ENCODE data around the gene SDK2. TPM values are rescaled to one million over a fixed set of nuclear protein-coding genes. Genes with fewer than 3 reads are reported as not detected.

The SDK2 gene
- total and polyA plus RNA-seq, 2 experiments from 2014 or later, result 0.74 to 5.1 TPM

DNA sequence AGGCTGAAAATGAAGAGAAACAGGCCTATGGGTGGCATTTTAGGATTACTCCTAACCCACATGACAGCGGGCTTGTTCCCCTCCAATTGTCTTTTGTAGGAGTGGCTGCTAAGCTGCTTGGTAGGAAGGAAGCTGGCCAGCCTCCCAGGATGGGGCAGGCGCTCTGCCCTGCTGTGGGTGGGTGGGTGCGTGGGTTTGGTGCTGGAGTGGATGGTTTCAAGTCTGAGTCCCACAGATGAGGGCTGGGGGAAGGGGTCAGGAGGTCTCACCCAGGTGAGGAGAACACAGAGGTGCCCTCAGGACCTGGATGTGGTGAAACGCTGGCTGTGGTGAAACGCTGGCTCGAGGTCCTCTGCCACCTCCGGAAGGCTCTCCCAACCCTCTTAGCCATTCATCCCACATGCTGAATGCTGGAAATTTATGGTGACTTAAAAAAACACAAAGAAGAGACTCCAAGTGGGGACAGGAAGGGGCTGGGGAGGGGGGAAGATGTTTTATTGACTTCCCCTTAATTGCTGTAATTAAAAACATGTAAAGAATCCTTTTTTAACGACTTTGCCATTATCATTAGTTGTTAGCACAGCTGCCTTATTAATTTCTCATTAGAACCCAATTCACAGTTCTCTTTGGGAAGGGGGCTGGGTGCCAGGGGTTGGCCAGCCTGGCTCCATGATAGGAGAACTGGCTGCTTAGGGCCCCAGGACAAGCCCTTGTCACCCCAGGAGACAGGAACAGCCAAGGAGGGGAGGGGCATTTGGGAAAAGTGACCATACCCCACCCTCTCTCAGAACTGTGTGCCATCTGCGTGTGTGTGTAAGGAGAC lies 178.9 kb downstream of the SDK2 start (continued):
- TF ChIP-seq, protein P1, sequence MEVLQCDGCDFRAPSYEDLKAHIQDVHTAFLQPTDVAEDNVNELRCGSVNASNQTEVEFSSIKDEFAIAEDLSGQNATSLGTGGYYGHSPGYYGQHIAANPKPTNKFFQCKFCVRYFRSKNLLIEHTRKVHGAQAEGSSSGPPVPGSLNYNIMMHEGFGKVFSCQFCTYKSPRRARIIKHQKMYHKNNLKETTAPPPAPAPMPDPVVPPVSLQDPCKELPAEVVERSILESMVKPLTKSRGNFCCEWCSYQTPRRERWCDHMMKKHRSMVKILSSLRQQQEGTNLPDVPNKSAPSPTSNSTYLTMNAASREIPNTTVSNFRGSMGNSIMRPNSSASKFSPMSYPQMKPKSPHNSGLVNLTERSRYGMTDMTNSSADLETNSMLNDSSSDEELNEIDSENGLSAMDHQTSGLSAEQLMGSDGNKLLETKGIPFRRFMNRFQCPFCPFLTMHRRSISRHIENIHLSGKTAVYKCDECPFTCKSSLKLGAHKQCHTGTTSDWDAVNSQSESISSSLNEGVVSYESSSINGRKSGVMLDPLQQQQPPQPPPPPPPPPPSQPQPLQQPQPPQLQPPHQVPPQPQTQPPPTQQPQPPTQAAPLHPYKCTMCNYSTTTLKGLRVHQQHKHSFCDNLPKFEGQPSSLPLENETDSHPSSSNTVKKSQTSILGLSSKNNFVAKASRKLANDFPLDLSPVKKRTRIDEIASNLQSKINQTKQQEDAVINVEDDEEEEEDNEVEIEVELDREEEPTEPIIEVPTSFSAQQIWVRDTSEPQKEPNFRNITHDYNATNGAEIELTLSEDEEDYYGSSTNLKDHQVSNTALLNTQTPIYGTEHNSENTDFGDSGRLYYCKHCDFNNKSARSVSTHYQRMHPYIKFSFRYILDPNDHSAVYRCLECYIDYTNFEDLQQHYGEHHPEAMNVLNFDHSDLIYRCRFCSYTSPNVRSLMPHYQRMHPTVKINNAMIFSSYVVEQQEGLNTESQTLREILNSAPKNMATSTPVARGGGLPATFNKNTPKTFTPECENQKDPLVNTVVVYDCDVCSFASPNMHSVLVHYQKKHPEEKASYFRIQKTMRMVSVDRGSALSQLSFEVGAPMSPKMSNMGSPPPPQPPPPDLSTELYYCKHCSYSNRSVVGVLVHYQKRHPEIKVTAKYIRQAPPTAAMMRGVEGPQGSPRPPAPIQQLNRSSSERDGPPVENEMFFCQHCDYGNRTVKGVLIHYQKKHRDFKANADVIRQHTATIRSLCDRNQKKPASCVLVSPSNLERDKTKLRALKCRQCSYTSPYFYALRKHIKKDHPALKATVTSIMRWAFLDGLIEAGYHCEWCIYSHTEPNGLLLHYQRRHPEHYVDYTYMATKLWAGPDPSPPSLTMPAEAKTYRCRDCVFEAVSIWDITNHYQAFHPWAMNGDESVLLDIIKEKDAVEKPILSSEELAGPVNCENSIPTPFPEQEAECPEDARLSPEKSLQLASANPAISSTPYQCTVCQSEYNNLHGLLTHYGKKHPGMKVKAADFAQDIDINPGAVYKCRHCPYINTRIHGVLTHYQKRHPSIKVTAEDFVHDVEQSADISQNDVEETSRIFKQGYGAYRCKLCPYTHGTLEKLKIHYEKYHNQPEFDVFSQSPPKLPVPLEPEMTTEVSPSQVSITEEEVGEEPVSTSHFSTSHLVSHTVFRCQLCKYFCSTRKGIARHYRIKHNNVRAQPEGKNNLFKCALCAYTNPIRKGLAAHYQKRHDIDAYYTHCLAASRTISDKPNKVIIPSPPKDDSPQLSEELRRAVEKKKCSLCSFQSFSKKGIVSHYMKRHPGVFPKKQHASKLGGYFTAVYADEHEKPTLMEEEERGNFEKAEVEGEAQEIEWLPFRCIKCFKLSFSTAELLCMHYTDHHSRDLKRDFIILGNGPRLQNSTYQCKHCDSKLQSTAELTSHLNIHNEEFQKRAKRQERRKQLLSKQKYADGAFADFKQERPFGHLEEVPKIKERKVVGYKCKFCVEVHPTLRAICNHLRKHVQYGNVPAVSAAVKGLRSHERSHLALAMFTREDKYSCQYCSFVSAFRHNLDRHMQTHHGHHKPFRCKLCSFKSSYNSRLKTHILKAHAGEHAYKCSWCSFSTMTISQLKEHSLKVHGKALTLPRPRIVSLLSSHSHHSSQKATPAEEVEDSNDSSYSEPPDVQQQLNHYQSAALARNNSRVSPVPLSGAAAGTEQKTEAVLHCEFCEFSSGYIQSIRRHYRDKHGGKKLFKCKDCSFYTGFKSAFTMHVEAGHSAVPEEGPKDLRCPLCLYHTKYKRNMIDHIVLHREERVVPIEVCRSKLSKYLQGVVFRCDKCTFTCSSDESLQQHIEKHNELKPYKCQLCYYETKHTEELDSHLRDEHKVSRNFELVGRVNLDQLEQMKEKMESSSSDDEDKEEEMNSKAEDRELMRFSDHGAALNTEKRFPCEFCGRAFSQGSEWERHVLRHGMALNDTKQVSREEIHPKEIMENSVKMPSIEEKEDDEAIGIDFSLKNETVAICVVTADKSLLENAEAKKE (CRISPR knock-in tag; IDR thresholded peaks at IDR 0.05), result no peak
- TF ChIP-seq, protein P2, sequence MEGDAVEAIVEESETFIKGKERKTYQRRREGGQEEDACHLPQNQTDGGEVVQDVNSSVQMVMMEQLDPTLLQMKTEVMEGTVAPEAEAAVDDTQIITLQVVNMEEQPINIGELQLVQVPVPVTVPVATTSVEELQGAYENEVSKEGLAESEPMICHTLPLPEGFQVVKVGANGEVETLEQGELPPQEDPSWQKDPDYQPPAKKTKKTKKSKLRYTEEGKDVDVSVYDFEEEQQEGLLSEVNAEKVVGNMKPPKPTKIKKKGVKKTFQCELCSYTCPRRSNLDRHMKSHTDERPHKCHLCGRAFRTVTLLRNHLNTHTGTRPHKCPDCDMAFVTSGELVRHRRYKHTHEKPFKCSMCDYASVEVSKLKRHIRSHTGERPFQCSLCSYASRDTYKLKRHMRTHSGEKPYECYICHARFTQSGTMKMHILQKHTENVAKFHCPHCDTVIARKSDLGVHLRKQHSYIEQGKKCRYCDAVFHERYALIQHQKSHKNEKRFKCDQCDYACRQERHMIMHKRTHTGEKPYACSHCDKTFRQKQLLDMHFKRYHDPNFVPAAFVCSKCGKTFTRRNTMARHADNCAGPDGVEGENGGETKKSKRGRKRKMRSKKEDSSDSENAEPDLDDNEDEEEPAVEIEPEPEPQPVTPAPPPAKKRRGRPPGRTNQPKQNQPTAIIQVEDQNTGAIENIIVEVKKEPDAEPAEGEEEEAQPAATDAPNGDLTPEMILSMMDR (conservative IDR thresholded peaks at IDR 0.05; ENCODE audit: low read depth in 2 of 2), result no peak

DNA sequence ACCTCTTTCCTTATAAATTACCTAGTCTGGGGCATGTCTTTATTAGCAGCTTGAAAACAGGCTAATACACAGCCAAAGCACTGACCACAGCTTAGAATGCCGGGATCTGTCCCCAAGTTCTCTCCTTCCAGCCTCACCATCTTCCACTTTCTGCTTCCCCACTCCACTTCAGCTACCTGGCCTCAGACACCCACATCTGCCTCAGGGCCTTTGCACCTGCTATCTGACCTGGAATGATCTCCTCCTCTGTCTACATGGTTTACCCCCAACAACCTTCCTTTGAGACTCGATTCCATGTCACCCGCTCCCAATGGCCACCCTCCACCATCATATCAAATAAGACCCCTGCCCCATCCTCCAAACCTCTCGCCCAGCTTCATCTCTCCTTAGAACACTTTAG lies 179.8 kb downstream of the SDK2 start:
- H3F3A ChIP-seq (replicated peaks; ENCODE audit: low read depth), result no peaks in the 10 kb centered on the region
- no peaks in the 10 kb centered on the region for H3K9me3 Mint-ChIP-seq
- TF ChIP-seq ZNF331 (CRISPR knock-in tag; IDR thresholded peaks at IDR 0.05; ENCODE audit: low read depth), result no peak
- TF ChIP-seq, protein P3, sequence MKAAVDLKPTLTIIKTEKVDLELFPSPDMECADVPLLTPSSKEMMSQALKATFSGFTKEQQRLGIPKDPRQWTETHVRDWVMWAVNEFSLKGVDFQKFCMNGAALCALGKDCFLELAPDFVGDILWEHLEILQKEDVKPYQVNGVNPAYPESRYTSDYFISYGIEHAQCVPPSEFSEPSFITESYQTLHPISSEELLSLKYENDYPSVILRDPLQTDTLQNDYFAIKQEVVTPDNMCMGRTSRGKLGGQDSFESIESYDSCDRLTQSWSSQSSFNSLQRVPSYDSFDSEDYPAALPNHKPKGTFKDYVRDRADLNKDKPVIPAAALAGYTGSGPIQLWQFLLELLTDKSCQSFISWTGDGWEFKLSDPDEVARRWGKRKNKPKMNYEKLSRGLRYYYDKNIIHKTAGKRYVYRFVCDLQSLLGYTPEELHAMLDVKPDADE (IDR thresholded peaks at IDR 0.05), result no peak
- TF ChIP-seq POLR2AphosphoS5 (IDR thresholded peaks at IDR 0.05; ENCODE audit: low read depth), result no peak
- TF ChIP-seq CREB1 (CRISPR knock-in tag; IDR thresholded peaks at IDR 0.05; ENCODE audit: low read depth), result no peak
- no peak for TF ChIP-seq NANOG (IDR thresholded peaks at IDR 0.05; ENCODE audit: borderline replicate concordance)
- TF ChIP-seq EZH2 (IDR thresholded peaks at IDR 0.05; ENCODE audit: low read depth, unreplicated experiment), result no peak
- no peak for TF ChIP-seq STAT1 (IDR thresholded peaks at IDR 0.05; ENCODE audit: unreplicated experiment)
- TF ChIP-seq, protein P4, sequence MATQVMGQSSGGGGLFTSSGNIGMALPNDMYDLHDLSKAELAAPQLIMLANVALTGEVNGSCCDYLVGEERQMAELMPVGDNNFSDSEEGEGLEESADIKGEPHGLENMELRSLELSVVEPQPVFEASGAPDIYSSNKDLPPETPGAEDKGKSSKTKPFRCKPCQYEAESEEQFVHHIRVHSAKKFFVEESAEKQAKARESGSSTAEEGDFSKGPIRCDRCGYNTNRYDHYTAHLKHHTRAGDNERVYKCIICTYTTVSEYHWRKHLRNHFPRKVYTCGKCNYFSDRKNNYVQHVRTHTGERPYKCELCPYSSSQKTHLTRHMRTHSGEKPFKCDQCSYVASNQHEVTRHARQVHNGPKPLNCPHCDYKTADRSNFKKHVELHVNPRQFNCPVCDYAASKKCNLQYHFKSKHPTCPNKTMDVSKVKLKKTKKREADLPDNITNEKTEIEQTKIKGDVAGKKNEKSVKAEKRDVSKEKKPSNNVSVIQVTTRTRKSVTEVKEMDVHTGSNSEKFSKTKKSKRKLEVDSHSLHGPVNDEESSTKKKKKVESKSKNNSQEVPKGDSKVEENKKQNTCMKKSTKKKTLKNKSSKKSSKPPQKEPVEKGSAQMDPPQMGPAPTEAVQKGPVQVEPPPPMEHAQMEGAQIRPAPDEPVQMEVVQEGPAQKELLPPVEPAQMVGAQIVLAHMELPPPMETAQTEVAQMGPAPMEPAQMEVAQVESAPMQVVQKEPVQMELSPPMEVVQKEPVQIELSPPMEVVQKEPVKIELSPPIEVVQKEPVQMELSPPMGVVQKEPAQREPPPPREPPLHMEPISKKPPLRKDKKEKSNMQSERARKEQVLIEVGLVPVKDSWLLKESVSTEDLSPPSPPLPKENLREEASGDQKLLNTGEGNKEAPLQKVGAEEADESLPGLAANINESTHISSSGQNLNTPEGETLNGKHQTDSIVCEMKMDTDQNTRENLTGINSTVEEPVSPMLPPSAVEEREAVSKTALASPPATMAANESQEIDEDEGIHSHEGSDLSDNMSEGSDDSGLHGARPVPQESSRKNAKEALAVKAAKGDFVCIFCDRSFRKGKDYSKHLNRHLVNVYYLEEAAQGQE (IDR thresholded peaks at IDR 0.05; ENCODE audit: unreplicated experiment), result no peak
- no peak for TF ChIP-seq JUNB (IDR thresholded peaks at IDR 0.05; ENCODE audit: unreplicated experiment)
- no peak for TF ChIP-seq ZNF114 (CRISPR knock-in tag; IDR thresholded peaks at IDR 0.05)

More for the DNA sequence above, 179.8 kb downstream of the SDK2 start:
- no peaks in the 10 kb centered on the region for H3K4me1 ChIP-seq (ENCODE audit: insufficient read depth)
- no peaks in the 10 kb centered on the region for H3K36me3 Mint-ChIP-seq (ENCODE audit: low read depth)
- H3K4me1 Mint-ChIP-seq, result peaks cover 8% of the 10 kb centered on the region
- H3K27me3 ChIP-seq (ENCODE audit: insufficient read depth), result no peaks in the 10 kb centered on the region
- H3K9me2 ChIP-seq (ENCODE audit: insufficient read depth), result peaks cover 12% of the 10 kb centered on the region; the same call in 1 of the 2 replicates
- H3K4me3 ChIP-seq, result no peak overlapping the region
- no peak for ATAC-seq
- no peak overlapping the region for H3K4me3 Mint-ChIP-seq
- DNase-seq (ENCODE audit: low spot score), result no peak
- no peaks in the 10 kb centered on the region for H3K79me2 ChIP-seq (replicated peaks; ENCODE audit: insufficient read depth)
- no peak overlapping the region for H3K27ac ChIP-seq (ENCODE audit: low read depth)
- H2AFZ ChIP-seq, result no peak overlapping the region
- no peak overlapping the region for H3K4me2 ChIP-seq
- H4K20me1 ChIP-seq (replicated peaks; ENCODE audit: insufficient read depth), result no peaks in the 10 kb centered on the region
- no peaks in the 10 kb centered on the region for H3K36me3 ChIP-seq (ENCODE audit: insufficient read depth)
- no peak overlapping the region for H3K27ac Mint-ChIP-seq
- H3K27me3 Mint-ChIP-seq (ENCODE audit: insufficient read depth, low read depth, poor library complexity), result peaks cover 2% of the 10 kb centered on the region
